K562 (cell line): ENCODE measurements around the gene CCDC159. TPM values are rescaled to one million over a fixed set of nuclear protein-coding genes. Genes with fewer than 3 reads are reported as not detected.

Source experiments
- CBX8 ChIP-seq: fragments of 200-600 bp; sonication (generic); IDR thresholded peaks from 2 replicates; pipeline ENCODE4 v1.6.1; 2012; ENCODE audit warnings: borderline replicate concordance, mixed run types, low read depth, mild to moderate bottlenecking, moderate library complexity, mixed read lengths, low read length, control low read depth, inconsistent platforms; ENCODE audit not compliant: poor library complexity, severe bottlenecking; ENCODE audit errors: extremely low read depth
- FOXJ3 ChIP-seq: sonication (generic); formaldehyde crosslinking; IDR thresholded peaks from 2 replicates; pipeline ENCODE4 v1.4.0; 2020; ENCODE audit warnings: mild to moderate bottlenecking, missing genetic modification reagents
- HINFP ChIP-seq: fragments of 450-650 bp; conservative IDR thresholded peaks from 2 replicates; pipeline ENCODE4 v1.6.1; 2016; ENCODE audit warnings: missing genetic modification characterization, low read depth, mild to moderate bottlenecking, control low read depth, missing compliant biosample characterization
- MAX ChIP-seq: sonication (generic); formaldehyde crosslinking; IDR thresholded peaks from 2 replicates; pipeline ENCODE4 v1.9.0; 2022; ENCODE audit warnings: mild to moderate bottlenecking, missing genetic modification reagents
- MLLT1 ChIP-seq, 2 experiments: fragments of 450-650 bp; IDR thresholded peaks; 2 replicates each; pipeline ENCODE4 v1.6.1; 2016
- NRF1 ChIP-seq, 2 experiments: fragments of 450-650 bp; IDR thresholded peaks in 1 of 2; conservative IDR thresholded peaks in 1 of 2; 2 replicates each; pipeline ENCODE4 v1.6.1; 2014; ENCODE audit warnings: mild to moderate bottlenecking in 2 of 2
- POLR2H ChIP-seq: IDR thresholded peaks from 2 replicates; pipeline ENCODE4 v1.6.1; 2016; ENCODE audit warnings: missing genetic modification characterization, low read depth, mild to moderate bottlenecking, control low read depth, missing compliant biosample characterization, moderate library complexity
- PYGO2 ChIP-seq: fragments of 450-650 bp; IDR thresholded peaks from 2 replicates; pipeline ENCODE4 v1.6.1; 2016; ENCODE audit warnings: mild to moderate bottlenecking, missing genetic modification characterization, moderate library complexity, missing compliant biosample characterization
- RBBP5 ChIP-seq: fragments of 200-600 bp; sonication (generic); IDR thresholded peaks from 2 replicates; pipeline ENCODE4 v1.6.1; 2012; ENCODE audit warnings: borderline replicate concordance, mild to moderate bottlenecking, low read length, control low read depth, inconsistent platforms; ENCODE audit not compliant: insufficient read depth, poor library complexity, severe bottlenecking
- RBM39 ChIP-seq: fragments of 200-400 bp; formaldehyde crosslinking; optimal IDR thresholded peaks from 2 replicates; pipeline ENCODE3; 2018; ENCODE audit warnings: low read depth, low read length
- RFX1 ChIP-seq: fragments of 450-650 bp; IDR thresholded peaks from 2 replicates; pipeline ENCODE4 v1.6.1; 2016; ENCODE audit warnings: mild to moderate bottlenecking, moderate library complexity
- SMAD4 ChIP-seq: fragments of 250-450 bp; sonication (Bioruptor Pico); conservative IDR thresholded peaks from 2 replicates; pipeline ENCODE4 v1.8.0; 2021; ENCODE audit warnings: inconsistent platforms, mild to moderate bottlenecking, moderate library complexity
- THRA ChIP-seq: fragments of 450-650 bp; IDR thresholded peaks from 2 replicates; pipeline ENCODE4 v1.6.1; 2017; ENCODE audit warnings: mild to moderate bottlenecking, moderate library complexity
- ZNF12 ChIP-seq: sonication (generic); formaldehyde crosslinking; IDR thresholded peaks from 2 replicates; pipeline ENCODE4 v1.4.0; 2020; ENCODE audit warnings: mild to moderate bottlenecking, missing genetic modification reagents
- ZNF134 ChIP-seq: fragments of 250-450 bp; sonication (Bioruptor Pico); conservative IDR thresholded peaks from 2 replicates; pipeline ENCODE4 v1.4.0; 2020
- ZNF212 ChIP-seq: fragments of 450-650 bp; formaldehyde crosslinking; IDR thresholded peaks from 2 replicates; pipeline ENCODE4 v1.4.0; 2020; ENCODE audit warnings: mild to moderate bottlenecking
- ZNF224 ChIP-seq: sonication (generic); formaldehyde crosslinking; IDR thresholded peaks from 2 replicates; pipeline ENCODE4 v1.8.0; 2022; ENCODE audit warnings: mild to moderate bottlenecking, missing genetic modification reagents
- ZNF740 ChIP-seq, 3 experiments: fragments of 200-800 bp in 1 of 3; sonication (Bioruptor generic) in 1 of 3; sonication (generic) in 1 of 3; formaldehyde crosslinking in 1 of 3; IDR thresholded peaks; 2 replicates each; pipeline versions ENCODE4 v1.6.1 to v1.8.0; 2016 to 2022; ENCODE audit warnings: mild to moderate bottlenecking in 2 of 3, missing compliant biosample characterization in 2 of 3, missing genetic modification characterization in 2 of 3, missing genetic modification reagents in 1 of 3
- polyA plus RNA-seq, 8 experiments: library from polyadenylated mRNA; depleted of rRNA in 4 of 8; stranded (reverse) in 5 of 8; unstranded in 3 of 8; fragments of >200 nt; fragmentation: Nextera tagmentation in 2 of 8; fragmentation: Illumina TruSeq in 1 of 8; extraction: Ambion mirVana in 2 of 8; extraction: Trizol in 1 of 8; gene quantifications; 2 replicates each; pipeline versions ENCODE4 v1.2.1 to v1.2.3, GENCODE V29; 2011 to 2014; ENCODE audit warnings: inconsistent platforms in 1 of 8, missing spikeins in 1 of 8
- total RNA-seq, 7 experiments: library from RNA; depleted of rRNA in 6 of 7; stranded (reverse); fragments of >200 nt in 6 of 7; fragmentation: Illumina TruSeq in 2 of 7; extraction: Trizol in 2 of 7; gene quantifications; 2 replicates each; pipeline versions ENCODE4 v1.2.1 to v1.2.3, GENCODE V29; 2011 to 2021; ENCODE audit warnings: low replicate concordance in 1 of 7
- TF ChIP-seq, protein P1 (sequence below): sonication (generic); formaldehyde crosslinking; IDR thresholded peaks from 2 replicates; pipeline ENCODE4 v1.8.0; 2022; ENCODE audit warnings: mild to moderate bottlenecking, missing genetic modification reagents

CCDC159 gene
- total and polyA plus RNA-seq, 9 of the 15 experiments (the other 6 are each of a cell fraction or from before 2014, with no cell fraction given), result 0.68 to 10.1 (median 4.7) TPM

GRCh38 chr19:11375143-11375948, 29.0 kb downstream of the CCDC159 start (continued):
- TF ChIP-seq NRF1 (conservative IDR thresholded peaks at IDR 0.05 in 1 of 2, IDR thresholded peaks at IDR 0.05 in 1 of 2), result peak; percentile 4 to 65
- TF ChIP-seq RBBP5, result no peak
- TF ChIP-seq POLR2H, result peak; percentile 89
- TF ChIP-seq RFX1, result no peak
- TF ChIP-seq HINFP, result no peak
- no peak for TF ChIP-seq ZNF12
- no peak for TF ChIP-seq RBM39
- no peak for TF ChIP-seq MLLT1 (IDR thresholded peaks at IDR 0.05)
- TF ChIP-seq, protein P1, sequence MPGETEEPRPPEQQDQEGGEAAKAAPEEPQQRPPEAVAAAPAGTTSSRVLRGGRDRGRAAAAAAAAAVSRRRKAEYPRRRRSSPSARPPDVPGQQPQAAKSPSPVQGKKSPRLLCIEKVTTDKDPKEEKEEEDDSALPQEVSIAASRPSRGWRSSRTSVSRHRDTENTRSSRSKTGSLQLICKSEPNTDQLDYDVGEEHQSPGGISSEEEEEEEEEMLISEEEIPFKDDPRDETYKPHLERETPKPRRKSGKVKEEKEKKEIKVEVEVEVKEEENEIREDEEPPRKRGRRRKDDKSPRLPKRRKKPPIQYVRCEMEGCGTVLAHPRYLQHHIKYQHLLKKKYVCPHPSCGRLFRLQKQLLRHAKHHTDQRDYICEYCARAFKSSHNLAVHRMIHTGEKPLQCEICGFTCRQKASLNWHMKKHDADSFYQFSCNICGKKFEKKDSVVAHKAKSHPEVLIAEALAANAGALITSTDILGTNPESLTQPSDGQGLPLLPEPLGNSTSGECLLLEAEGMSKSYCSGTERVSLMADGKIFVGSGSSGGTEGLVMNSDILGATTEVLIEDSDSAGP (CRISPR knock-in tag), result no peak
- no peak for TF ChIP-seq THRA
- no peak for TF ChIP-seq ZNF134 (CRISPR knock-in tag)
- no peak for TF ChIP-seq PYGO2 (tag)
- TF ChIP-seq MAX, result no peak
- TF ChIP-seq ZNF740 (CRISPR knock-in tag; IDR thresholded peaks at IDR 0.05), result no peak
- no peak for TF ChIP-seq ZNF740 (tag; IDR thresholded peaks at IDR 0.05)
- TF ChIP-seq ZNF212, result no peak
- no peak for TF ChIP-seq CBX8
- TF ChIP-seq ZNF224, result no peak
- peak; percentile 18; the same call in 1 of the 2 replicates for TF ChIP-seq SMAD4 (CRISPR knock-in tag)
- TF ChIP-seq FOXJ3 (CRISPR knock-in tag), result no peak
